ENCODE data around the gene BOD1L1. TPM values are rescaled to one million over a fixed set of nuclear protein-coding genes. Genes with fewer than 3 reads are reported as not detected.

Gene BOD1L1
- total RNA-seq, 1 donor from 2014 or later, result 54.3 TPM

DNA sequence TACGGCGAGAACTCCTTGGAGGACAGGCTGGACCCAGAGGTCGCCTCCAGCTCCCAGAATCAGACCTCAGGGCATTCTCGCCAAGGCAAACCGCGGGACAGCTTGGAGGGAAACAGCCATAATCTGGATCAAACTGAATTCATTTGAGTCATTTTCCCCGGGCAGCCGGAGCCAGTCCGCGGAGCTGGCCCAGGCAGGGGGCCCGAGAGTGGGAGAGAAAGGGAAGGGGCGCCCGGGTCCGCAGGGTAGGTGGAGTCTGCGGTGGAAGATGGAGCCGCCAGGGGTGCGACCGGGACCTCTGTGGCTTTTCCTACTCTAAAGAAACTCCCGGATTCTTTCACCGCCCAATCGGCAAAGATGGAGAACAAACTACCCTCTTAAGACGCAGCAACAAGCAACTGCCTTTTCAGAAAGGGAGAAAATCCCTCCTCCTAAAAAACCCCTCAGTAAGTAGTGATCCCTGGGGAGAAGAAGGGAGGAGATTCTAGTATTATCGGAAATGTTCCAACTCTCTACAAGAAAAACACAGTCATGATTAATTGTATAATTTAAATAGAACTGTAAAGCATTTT is 88.4 kb downstream of the BOD1L1 start:
- DNase-seq, result no peak

DNA sequence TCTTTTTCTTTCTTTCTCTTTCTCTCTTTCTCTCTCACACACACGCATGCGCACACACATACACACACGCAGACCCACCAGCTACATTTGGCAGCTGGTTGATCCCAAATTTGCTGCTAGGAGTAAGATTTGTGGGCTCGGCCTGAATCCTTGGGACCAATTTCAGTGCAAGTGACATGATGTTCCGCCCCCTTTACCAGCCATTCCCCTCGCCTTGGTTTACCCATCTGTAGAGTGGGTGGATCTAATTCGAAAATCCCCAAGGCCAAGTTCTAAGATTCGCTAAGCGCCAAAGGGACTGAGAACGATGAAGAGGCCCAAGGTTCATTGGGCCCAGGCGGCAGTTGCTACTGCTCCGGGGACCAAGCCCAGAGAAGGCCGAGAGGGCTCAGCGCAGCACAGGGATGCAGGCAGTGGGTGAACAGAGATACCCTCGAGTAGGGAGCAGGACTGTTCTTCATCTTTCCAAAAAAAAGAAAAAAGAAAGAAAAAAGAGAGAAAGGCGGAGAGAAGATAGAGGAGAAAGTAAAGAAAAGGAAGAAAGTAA is 89.0 kb downstream of the BOD1L1 start:
- no peak for DNase-seq

DNA sequence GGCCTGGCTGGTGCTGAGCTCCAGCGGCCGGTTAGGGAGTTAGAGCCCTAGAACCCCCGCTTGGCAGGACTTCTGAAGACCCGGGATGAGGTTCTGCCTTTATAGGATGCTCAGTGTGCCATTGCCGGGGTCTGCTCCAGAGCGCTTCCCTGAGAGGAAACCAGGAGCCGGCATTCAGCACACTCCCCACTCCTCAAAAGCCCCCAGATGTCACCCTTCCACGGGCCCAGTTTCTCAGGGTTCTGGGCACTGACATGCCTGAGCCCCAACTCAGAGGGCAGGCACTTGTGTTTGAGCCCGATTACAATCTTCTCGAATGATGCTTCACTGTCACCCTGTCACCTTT is 89.7 kb downstream of the BOD1L1 start:
- no peak for DNase-seq

DNA sequence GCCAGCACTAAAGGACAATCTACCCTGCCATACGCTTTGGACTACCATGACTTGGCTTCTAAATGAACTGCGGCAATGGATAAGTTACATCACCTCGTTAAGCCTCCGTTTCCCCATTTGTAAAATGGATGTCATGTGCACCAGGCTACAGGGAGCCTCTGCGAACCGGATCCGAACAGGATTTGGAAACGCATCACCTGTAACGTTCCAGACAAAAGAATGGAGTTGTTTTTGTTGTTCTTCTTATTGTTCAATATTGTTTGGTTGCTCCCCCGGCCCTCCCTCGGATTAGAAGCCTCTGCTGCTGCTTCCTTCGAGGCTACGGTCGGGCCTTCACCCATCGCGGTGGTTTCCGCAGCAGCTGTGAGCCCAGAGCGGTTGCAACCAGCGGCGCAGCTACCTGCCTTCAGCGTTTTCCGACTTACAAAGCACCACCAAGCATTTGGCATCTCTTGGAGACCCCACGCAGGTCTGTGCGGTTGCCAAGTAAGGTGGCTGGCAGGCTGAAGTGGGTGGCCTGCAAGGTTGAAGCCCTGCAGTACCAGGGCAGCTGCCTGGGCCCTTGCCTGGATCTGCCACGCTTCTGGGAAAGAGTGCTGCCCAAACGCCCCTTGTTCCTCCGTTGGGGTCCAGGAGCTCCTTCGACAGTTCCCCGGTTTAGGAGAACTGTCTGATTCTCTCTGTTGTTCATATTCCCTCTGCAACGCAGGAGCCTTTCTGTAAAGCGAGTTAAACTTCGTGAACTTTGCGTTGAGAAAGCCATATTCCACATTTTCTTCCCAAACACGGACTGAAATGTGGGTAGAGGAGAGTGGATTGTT is 90.3 kb downstream of the BOD1L1 start:
- no peak for DNase-seq

DNA sequence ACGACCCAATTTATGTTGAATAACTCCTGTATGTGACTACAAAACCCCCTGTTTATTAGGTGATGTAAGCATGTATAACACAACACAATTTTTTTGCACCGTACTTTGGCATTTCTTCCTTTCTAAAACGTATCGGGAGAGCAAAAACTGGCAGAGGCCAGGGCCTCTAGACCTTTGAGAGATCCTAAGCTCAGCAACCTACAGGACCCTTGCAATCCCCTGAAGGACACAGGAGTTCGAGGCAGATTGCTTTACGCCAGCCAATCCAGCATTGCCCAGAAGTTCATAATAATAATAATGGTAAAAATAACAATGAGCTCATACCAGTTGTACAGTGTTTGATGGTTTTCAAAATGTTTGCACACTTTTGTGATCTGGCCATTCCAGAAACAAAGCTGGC is 90.9 kb downstream of the BOD1L1 start:
- DNase-seq, result no peak

DNA sequence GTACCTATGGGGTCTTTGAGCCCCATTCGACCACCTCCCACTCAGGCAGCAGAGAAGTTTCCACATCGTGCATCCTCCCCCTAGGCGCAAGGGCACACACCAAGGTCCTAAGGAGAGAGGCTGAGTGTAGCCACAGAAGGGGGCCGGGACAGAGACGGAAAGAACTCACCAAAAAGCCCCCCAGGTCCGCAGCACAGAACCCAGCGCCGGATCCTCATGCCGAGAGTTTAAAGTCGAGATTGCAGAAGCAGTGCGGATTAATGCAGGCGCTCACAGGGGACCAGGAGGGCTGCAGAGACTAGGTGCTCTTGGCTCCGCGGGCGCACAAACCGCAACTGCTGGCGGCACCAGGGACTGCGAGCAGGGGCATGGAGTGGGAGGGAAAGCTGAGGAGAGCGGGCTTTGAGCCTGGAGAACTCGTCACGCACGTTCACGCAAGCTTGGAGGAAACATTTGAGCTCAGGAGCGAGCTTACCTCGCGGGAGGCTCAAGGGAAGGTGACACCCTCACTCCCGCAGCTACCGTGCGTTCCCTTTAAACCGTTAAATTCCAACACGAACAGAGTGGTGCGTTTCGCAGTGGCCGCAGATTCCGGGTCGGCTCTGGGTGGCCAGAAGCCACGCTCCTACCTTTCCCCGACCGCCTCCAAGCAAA is 91.7 kb downstream of the BOD1L1 start:
- no peak for DNase-seq

DNA sequence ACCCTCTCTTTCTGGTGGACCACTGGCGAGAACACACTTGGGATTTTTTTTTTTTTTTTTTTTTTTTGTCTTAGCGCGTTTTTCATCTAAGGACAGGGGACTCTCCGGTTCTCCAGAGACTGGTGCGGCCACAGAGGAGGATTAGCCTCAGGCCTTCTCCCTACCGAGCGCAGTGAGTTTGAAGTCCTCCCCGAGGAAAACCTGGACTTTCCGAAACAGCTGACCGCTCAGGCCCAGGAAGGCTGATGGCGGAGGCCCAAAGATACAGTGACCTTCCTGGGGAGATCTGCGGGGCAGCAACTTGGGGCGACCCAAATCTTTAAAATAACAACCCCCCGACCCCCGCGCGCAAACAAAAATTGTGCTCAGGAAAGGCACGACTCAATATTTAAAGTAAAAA is 92.4 kb downstream of the BOD1L1 start:
- no peak for DNase-seq

DNA sequence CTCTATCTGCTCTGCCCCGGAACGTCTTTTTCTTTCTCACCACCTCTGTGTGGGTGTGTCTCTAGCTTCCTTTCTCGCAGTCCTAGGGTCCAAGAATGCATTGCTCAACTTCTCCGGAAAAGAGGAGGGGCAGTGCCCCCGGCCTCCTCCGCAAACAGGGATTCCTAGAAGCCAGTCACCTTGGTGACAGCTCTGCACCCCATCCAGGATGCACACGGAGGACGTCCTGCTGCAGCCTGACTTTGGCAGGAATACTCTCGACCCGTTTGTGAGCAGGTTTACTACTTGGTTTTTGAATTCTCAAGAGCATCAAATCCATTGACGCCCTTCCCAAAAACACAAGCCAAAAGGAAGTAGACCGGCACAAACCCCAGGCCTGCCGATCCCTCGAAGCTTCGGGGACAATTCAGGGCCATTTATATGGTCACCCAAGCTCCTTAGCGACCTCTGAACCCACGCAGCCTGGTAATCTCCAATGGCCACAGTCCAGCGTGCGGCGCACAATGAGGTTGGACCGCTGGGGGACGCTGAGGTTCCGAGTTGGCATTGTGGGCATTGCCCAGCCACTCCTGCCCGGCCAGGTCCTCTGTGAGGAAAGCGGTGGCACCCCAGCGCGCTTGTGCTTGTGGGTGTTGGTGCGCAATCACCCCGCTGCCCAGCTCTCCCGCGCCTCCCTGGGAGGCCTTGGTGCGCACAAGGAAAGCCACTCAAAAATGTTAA is 93.0 kb downstream of the BOD1L1 start:
- DNase-seq, result no peak

DNA sequence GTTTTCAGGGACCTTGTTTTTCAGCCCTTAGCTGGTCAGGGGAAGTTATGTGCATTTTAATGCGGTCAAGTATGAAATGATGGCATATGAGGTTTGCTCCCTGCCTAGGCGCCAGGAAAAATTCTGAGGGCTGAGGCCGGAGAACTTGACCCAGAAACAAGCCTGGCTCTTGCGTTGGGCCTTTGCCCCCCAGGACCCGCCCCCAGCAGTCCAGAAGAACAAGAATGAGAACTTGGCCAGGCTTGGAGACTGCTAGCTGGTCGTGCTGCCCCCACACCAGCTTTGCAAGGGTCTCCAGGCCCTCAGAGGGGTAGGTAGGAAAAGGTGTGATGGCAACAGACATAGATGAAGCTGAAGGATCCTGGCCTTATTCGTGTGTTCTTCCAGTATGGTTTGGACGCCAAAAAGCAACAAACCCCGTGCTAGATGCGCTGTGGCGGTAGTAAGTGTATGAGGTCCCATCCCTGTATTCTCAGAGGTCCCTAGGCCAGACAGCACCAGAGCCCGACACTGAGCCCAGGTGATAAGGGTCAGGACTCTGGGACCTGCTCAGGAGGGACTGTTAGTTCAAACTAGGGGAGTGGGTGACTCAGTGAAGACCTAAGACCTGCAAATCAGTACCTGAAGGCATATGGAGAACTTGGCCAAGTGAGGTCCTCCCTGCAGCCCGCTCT is 93.7 kb downstream of the BOD1L1 start:
- no peak for DNase-seq

DNA sequence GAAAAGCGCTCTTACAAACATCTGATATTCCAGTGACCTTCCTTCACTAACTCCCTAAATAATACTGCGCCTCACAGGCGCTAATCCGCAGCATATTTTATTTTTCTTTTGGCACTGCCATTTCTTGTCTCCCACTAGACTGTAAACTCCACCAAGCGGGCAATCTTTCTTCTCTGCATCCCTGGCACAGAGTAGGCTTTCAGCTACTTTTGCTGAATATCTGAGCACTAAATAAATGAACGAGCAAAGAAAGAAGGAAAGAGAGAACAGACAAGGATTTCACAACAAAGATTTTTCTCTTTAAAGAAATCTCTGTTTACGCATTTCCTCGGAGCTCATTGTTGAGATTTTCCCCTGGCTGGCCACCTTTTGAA is 95.9 kb downstream of the BOD1L1 start:
- DNase-seq, result no peak

DNA sequence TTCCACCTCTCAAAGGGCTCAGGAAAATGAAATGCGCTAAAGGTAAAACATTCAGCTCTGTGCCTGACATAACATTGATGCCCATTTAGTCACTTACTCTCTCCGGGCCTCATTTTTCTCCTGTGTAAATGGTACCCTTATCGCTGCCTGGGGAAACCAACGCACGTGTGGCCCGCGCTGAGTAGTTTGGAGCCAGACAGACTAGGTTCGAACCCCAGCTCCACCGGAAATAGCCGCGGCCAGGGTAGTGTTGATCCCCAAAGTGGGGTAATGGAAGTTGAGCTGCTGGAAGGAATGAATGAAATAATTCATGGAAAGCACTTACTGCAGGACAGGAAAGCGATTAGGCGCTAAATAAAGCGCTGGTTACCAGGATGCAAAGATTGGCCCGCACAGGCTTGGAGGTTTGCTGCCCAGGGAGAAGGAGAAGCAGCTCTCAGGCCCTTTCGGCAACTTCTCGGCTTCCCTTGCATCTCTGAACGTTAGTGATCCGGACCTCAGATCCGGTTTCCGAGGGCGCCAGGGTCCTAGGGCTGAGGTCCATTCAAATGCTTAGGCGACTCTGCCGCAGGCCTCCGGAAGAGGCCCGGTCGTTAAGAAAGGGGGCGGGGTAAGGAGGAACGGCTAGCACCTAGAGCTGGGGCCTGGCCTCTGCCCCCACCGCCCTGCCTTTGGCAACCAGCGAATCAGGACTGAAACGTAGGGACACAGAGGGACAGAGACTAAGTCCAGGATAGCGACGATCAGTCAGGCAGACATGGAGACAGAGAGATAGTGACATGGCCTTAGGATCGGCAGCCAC is 96.5 kb downstream of the BOD1L1 start:
- DNase-seq, result no peak

DNA sequence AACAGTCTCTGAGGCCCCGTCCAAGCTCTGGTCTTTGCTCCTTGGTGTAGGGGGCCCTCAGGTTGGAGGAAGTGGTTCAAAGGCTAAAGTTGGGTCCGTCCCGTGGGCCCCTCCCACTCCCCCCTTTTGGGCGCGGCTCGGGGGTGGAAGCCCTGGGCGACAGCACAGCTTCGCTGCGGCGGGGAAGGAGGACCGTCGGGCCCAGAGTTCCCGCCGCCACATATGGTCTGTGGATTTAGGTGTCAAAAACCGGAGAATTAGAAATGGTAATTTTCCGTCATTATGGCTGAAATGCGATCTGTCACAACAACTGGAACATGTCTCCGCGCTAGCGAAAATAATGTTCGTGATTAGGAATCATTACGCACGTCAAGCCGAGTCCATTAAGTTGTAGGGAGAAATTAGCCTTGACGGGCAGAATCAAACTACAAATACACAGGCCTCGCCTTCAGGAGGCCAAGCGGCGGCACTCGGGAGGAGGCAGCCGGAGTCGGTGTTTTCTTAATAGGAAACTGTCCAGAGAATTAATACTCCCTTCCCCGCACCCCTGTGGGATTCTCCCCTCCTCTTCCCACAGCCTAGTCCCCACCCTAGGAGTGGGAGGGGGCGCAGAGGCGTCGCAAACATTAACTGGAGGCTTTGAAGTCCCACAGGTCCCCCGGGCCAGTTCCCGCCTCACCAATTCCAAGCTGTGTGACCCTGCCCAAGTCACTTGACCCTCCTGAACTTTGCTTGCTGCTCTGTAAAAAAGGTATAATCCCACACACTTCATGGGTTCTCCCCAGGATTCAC is 98.2 kb downstream of the BOD1L1 start:
- DNase-seq, result no peak

DNA sequence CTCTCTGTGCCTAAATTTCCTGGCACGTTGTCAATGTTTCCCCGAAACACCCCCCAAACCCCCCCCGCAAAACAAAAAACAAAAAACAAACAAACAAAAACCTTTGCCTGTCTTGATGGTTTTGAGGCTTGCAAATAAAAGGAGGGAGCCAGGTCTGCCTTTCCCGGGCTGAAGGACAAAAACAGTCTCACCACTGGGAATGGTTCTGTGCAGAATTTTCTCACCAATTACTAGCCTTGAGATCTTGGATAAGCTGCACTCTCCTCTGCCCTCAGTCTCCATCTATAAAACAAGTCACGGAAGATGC is 98.8 kb downstream of the BOD1L1 start:
- DNase-seq, result no peak

DNA sequence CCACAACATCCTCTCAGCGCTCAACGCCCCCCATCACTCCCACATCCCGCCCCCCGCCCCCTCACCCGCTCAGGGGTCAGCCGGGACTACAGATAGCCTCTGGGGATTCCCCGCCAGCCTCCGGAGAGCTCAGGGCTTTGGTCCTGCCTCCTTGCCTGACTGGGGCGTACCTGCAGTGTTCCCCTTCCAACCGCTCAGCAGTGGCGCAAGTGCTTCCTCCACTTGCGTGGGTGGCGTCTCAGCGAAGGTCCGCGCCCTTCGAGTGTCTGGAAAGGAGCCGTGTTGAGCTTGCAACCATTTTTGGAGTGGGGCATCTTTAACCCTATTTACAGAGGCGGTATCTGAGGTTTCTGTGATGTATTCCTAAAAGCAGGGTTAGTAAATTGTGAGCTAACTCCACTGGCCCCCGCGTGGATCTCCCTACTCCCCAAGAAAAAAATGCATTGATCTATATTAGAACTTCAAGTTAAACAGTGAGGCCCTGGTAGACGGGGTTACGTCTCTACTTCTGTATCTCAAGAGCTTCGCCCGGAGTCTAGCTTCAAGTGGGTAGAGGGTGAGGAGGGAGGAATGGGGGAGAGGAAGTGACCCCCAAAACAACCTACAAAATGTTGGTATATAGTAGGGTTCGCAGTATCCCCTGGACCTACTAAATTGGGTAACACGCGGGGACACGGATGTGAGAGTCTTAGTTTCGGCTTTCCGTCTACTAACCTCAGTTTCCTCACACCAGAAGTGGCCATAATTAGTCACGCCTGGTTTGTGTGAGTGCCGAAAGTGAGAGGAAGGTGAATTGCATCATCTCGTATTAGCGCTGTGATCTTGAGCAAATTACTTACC is 99.3 kb downstream of the BOD1L1 start:
- DNase-seq, result no peak

DNA sequence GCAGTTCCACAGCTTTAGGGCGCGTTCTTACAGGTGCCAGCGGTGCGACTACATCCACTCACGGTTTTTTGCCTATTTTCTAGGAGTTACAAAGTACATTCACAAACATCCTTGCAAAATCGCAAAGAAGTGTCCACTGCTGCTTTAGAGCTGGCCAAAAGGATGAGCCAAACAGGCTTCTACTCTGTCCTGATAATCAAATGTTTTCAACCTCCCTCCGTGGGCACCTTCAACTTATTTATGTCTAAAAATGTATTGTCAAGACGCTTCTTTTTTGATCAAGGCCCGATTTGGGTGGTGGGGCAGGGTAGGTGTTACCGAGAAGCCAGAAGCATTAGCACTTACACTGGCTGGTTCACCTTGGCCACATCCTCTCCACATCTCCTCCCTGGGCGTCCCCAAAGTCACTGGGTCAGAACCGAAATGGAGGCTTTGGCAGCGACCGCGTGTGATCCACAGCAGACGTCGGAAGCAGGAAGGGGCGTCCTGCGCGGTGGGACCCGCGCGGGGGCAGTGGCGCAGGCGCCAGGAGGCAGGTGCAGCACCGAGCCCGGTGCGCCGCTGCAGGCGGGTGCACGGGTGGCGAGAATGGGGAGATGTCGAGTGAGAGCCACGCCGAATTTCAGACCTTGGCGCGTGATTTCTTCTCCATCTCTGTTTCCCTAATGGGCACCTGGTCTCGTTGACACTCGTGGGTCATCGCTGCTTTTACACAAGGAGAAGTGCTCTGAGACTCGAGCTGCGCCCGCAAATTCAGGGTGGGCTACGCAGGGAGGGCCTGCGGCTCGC is 100.1 kb downstream of the BOD1L1 start:
- DNase-seq, result no peak

DNA sequence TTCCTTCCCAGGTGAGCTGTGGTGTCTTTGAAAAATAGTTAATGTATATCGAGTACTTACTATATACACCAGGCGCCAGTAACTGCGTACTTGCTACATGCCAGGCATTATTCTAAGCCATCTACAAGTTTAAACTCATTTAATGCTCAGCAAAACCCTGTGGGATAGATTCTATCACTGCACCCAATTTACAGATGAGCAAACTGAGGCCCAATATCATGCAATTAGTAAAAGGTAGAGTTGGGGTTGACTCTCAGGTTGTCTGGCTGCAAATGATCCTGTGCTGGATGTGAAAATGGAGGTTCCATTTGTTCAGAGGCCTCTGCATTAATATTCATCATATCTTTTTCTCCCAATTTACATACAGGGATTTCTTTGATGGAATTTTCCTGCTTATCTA is 100.9 kb downstream of the BOD1L1 start:
- DNase-seq, result no peak

DNA sequence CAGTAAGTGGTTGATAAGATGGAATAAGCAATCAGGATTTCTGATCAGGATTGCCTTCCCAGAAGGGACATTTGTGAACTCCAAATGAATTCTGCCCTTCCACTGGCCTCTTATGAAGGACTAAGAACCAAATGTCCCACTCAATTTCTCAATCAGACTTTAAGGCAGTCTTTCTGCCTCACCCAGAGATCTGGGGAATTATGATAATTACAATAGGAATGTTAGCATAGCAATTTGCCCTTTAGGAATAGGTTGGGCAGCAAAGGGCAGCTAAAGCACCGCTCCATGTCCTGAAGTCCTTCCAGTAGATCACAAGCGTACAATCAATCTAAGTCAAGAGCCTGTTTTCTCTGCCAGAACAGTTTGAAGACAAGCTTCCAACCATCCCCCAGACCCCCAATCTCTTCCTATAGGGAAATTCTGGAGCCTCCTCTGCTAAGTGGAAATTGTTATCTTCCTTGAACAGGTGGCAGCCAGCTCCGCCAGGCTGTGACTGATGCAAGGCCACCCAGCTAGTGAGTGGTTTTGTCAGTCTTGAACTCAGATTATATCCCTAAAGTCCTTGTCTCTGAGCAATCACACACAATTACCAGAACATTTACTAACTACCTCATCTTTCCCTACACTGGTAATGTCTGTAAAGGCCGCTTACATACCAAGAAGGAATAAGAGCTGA is 101.8 kb downstream of the BOD1L1 start:
- no peak for DNase-seq

DNA sequence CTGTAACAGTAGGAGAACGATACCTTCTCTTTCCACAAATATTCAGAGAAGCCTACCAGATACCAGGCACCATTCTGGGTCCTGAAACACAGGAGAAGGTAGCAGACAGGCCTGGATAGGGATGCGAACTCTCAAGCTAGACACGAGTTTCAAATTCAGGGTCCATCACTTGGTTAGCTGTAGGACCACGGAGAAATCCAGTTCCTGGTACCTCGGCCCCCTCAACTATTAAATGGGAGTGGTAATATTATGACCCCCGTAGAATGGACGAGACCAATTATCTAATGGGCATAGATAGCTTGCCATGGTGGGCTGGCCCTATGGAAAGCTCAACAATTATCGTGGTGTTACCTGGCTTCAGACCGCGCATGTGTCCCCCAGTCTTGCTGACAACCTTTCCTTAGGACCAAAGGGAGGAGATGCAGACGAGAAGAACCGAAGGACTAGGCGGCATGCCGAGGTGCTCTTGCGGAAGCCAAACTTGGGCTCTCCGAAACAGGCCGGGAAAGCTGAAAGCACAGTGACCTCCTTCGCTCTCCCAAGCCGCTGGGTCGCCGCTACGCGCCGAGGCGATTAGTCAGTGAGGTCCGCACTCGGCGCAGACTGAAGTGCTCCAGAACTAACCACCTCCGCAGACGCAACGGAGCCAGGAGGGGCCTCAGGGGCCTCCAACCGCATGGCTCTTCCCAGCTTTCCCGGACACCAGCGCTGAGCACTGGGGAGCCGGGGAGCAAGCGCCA is 102.9 kb downstream of the BOD1L1 start:
- no peak for DNase-seq
